Measurements from ENCODE around the gene IQSEC3. TPM values are rescaled to one million over a fixed set of nuclear protein-coding genes. Genes with fewer than 3 reads are reported as not detected.

IQSEC3 gene
- total RNA-seq, 1 experiment from 2014 or later: 1.7 TPM

GRCh38 chr12:208813-209212 is 142.2 kb downstream of the IQSEC3 start:
- no peak for ATAC-seq
- no peak overlapping the region for H3K4me3 Mint-ChIP-seq
- TF ChIP-seq ESRRA (CRISPR knock-in tag; IDR thresholded peaks at IDR 0.05; ENCODE audit: borderline replicate concordance) (no peak), FOXP1 (CRISPR knock-in tag; IDR thresholded peaks at IDR 0.05; ENCODE audit: borderline replicate concordance) (no peak), TP53 (CRISPR knock-in tag; IDR thresholded peaks at IDR 0.05) (no peak)
- no peak overlapping the region for H3K27ac Mint-ChIP-seq
- no peaks in the 10 kb centered on the region for H3K36me3 Mint-ChIP-seq
- CTCF ChIA-PET: interaction anchor here (3.9 kb wide), 1 partner anchor 11 kb away, joined by 36 read pairs; no protein-coding TSS in a partner anchor
- DNase-seq (ENCODE audit: low spot score): no peak
- peaks cover 70% of the 10 kb centered on the region for H3K27me3 Mint-ChIP-seq (ENCODE audit: low read depth)
- POLR2A ChIA-PET: no interaction called here
- peaks cover 23% of the 10 kb centered on the region for H3K4me1 Mint-ChIP-seq
- H3K9me3 Mint-ChIP-seq: peaks cover 9% of the 10 kb centered on the region

- no peak overlapping the region for H3K4me3 Mint-ChIP-seq
- ATAC-seq (no peak), DNase-seq (ENCODE audit: low spot score) (no peak)
- H3K4me1 Mint-ChIP-seq: peaks cover 24% of the 10 kb centered on the region
- peaks cover 68% of the 10 kb centered on the region for H3K27me3 Mint-ChIP-seq (ENCODE audit: low read depth)
- TF ChIP-seq ATF1 (CRISPR knock-in tag; IDR thresholded peaks at IDR 0.05): no peak
- TF ChIP-seq ATF6 (CRISPR knock-in tag; IDR thresholded peaks at IDR 0.05): no peak
- no peaks in the 10 kb centered on the region for H3K36me3 Mint-ChIP-seq
- H3K9me3 Mint-ChIP-seq: peaks cover 9% of the 10 kb centered on the region
- ChIA-PET POLR2A (no interaction called here), CTCF (interaction anchor here (3.9 kb wide), 1 partner anchor 11 kb away, joined by 36 read pairs; no protein-coding TSS in a partner anchor)
- no peak overlapping the region for H3K27ac Mint-ChIP-seq
Observed at GRCh38 chr12:209246-209645, 142.7 kb downstream of the IQSEC3 start.

GRCh38 chr12:209851-210250 is 143.3 kb downstream of the IQSEC3 start:
- TF ChIP-seq CBFB (CRISPR knock-in tag; IDR thresholded peaks at IDR 0.05; ENCODE audit: low read depth) (no peak), AFF4 (CRISPR knock-in tag; IDR thresholded peaks at IDR 0.05; ENCODE audit: borderline replicate concordance) (no peak), ATF2 (CRISPR knock-in tag; IDR thresholded peaks at IDR 0.05; ENCODE audit: borderline replicate concordance, low read depth) (no peak), SMAD4 (CRISPR knock-in tag; IDR thresholded peaks at IDR 0.05) (no peak), MLX (CRISPR knock-in tag; IDR thresholded peaks at IDR 0.05) (no peak), TCF7 (CRISPR knock-in tag; IDR thresholded peaks at IDR 0.05; ENCODE audit: low read depth) (no peak), ZNF423 (CRISPR knock-in tag; IDR thresholded peaks at IDR 0.05) (no peak), ZNF416 (CRISPR knock-in tag; IDR thresholded peaks at IDR 0.05) (no peak), ZBTB43 (CRISPR knock-in tag; IDR thresholded peaks at IDR 0.05) (no peak), SP1 (CRISPR knock-in tag; conservative IDR thresholded peaks at IDR 0.05) (no peak), ZNF396 (CRISPR knock-in tag; IDR thresholded peaks at IDR 0.05; ENCODE audit: borderline replicate concordance) (no peak), CDX4 (CRISPR knock-in tag; IDR thresholded peaks at IDR 0.05; ENCODE audit: borderline replicate concordance) (no peak), NR2C2 (CRISPR knock-in tag; IDR thresholded peaks at IDR 0.05) (no peak), NFE2L1 (CRISPR knock-in tag; IDR thresholded peaks at IDR 0.05) (no peak), RORB (CRISPR knock-in tag; IDR thresholded peaks at IDR 0.05) (no peak), CREB1 (CRISPR knock-in tag; IDR thresholded peaks at IDR 0.05) (no peak), GRHL2 (CRISPR knock-in tag; IDR thresholded peaks at IDR 0.05; ENCODE audit: insufficient replicate concordance, severe bottlenecking) (no peak), ZNF317 (CRISPR knock-in tag; IDR thresholded peaks at IDR 0.05; ENCODE audit: borderline replicate concordance, low read depth) (no peak)
- ChIA-PET CTCF (interaction anchor here (1.0 to 3.9 kb wide), 2 partner anchors 10 to 11 kb away, joined by 3 to 36 read pairs; no protein-coding TSS in a partner anchor), POLR2A (no interaction called here)
- no peak overlapping the region for H3K27ac Mint-ChIP-seq
- H3K36me3 Mint-ChIP-seq: no peaks in the 10 kb centered on the region
- peaks cover 9% of the 10 kb centered on the region for H3K9me3 Mint-ChIP-seq
- H3K27me3 Mint-ChIP-seq (ENCODE audit: low read depth): peaks cover 62% of the 10 kb centered on the region
- no peak overlapping the region for H3K4me3 Mint-ChIP-seq
- DNase-seq (ENCODE audit: low spot score) (no peak), ATAC-seq (no peak)
- peaks cover 26% of the 10 kb centered on the region for H3K4me1 Mint-ChIP-seq
